Caco-2 (cell line): Measurements from ENCODE around the gene METTL25B. TPM values are rescaled to one million over a fixed set of nuclear protein-coding genes. Genes with fewer than 3 reads are reported as not detected.
A peak's percentile ranks its signal among the peaks of the same experiment; 100 is the strongest.

Experiments
- BruUV-seq: library from RNA; stranded (reverse); fragments of 400-500 nt; replicated peaks from 2 replicates; lab custom pipeline; 2021; lab: Mats Ljungman, UMichigan
- CTCF ChIA-PET: fragments of 300-600 bp; sonication (Branson Sonifier 250); formaldehyde crosslinking; loops from one replicate; lab custom pipeline; 2022; ENCODE audit warnings: antibody characterized with exemption; lab: Charles Lee
- POLR2A ChIA-PET: fragments of 300-600 bp; sonication (Branson Sonifier 250); formaldehyde crosslinking; loops from one replicate; lab custom pipeline; 2022; ENCODE audit warnings: antibody characterized with exemption; lab: Charles Lee
- DNase-seq, 2 experiments: peaks; one replicate each; pipeline versions ENCODE4 v3.0.0 to v3.0.0-alpha.2; 2020 to 2022
- H3K27me3 ChIP-seq: replicated peaks from 2 replicates; pipeline ENCODE4 v1.6.0; 2011; ENCODE audit warnings: low read length; ENCODE audit not compliant: control insufficient read depth, insufficient read depth
- H3K36me3 ChIP-seq: 2 replicates; pipeline ENCODE4 v1.5.1; 2011; ENCODE audit warnings: low read length; ENCODE audit not compliant: control insufficient read depth, insufficient read depth
- H3K4me1 ChIP-seq: fragments of 250-450 bp; sonication (Bioruptor Pico); 2 replicates; pipeline ENCODE4 v1.5.1; 2020; ENCODE audit warnings: mild to moderate bottlenecking
- H3K4me3 ChIP-seq: 2 replicates; pipeline ENCODE4 v1.5.1; 2011; ENCODE audit warnings: low read depth, mild to moderate bottlenecking, control low read depth, low read length
- H3K9me3 ChIP-seq: fragments of 250-450 bp; sonication (Bioruptor Pico); 2 replicates; pipeline ENCODE4 v1.5.1; 2020; ENCODE audit warnings: mild to moderate bottlenecking, moderate library complexity
- H3K27ac Mint-ChIP-seq: one replicate; pipeline ENCODE4 v1.8.0; 2022; ENCODE audit warnings: mixed read lengths; ENCODE audit not compliant: unreplicated experiment
- H3K27me3 Mint-ChIP-seq: one replicate; pipeline ENCODE4 v1.8.0; 2022; ENCODE audit warnings: mixed read lengths; ENCODE audit not compliant: insufficient read depth, unreplicated experiment
- H3K36me3 Mint-ChIP-seq: one replicate; pipeline ENCODE4 v1.8.0; 2022; ENCODE audit warnings: mild to moderate bottlenecking, mixed read lengths; ENCODE audit not compliant: insufficient read depth, unreplicated experiment
- H3K4me1 Mint-ChIP-seq: one replicate; pipeline ENCODE4 v1.8.0; 2022; ENCODE audit warnings: low read depth, mixed read lengths; ENCODE audit not compliant: unreplicated experiment
- H3K4me3 Mint-ChIP-seq: one replicate; pipeline ENCODE4 v1.8.0; 2022; ENCODE audit warnings: mild to moderate bottlenecking, moderate library complexity, mixed read lengths; ENCODE audit not compliant: unreplicated experiment
- H3K9me3 Mint-ChIP-seq: one replicate; pipeline ENCODE4 v1.8.0; 2022; ENCODE audit warnings: mixed read lengths; ENCODE audit not compliant: unreplicated experiment
- CTCF ChIP-seq, 2 experiments: fragments of 200-600 bp in 1 of 2; IDR thresholded peaks; 1 replicate in 1 of 2; 2 replicates in 1 of 2; pipeline versions ENCODE4 v1.5.1 to v1.8.0; 2011 to 2022; ENCODE audit warnings: antibody characterized with exemption in 1 of 2, control low read depth in 1 of 2, inconsistent platforms in 1 of 2, low read depth in 1 of 2, low read length in 1 of 2, mild to moderate bottlenecking in 1 of 2, moderate library complexity in 1 of 2; ENCODE audit not compliant: insufficient read depth in 1 of 2, severe bottlenecking in 1 of 2, unreplicated experiment in 1 of 2
- intact Hi-C: fragments of 100-400 bp; cut with micrococcal nuclease; formaldehyde crosslinking; loops from one replicate; pipeline ENCODE4 v1.10.0; 2022; ENCODE audit not compliant: unreplicated experiment
- total RNA-seq: library from RNA; stranded (reverse); gene quantifications from 2 replicates; pipeline ENCODE4 v1.2.3, GENCODE V29; 2022

METTL25B gene
- total RNA-seq, 1 experiment from 2014 or later, result 26.6 TPM

- H3K4me1 Mint-ChIP-seq, result peaks cover 23% of the 10 kb centered on the region
- no peaks in the 10 kb centered on the region for H3K9me3 ChIP-seq
- peaks cover 11% of the 10 kb centered on the region for H3K36me3 Mint-ChIP-seq
- ChIA-PET CTCF (interaction anchor here (1.5 to 3.5 kb wide), 2 partner anchors 12 to 32 kb away, joined by 6 to 24 read pairs; partner anchors contain the start of gene CRABP2), POLR2A (interaction anchor here (0.5 to 0.6 kb wide), 2 partner anchors 53 to 74 kb away, joined by 3 read pairs; no protein-coding TSS in a partner anchor)
- intact Hi-C loops, result no loop called here
- no peak for DNase-seq
- no peaks in the 10 kb centered on the region for H3K27me3 Mint-ChIP-seq
- no peak overlapping the region for H3K4me3 Mint-ChIP-seq
- BruUV-seq, result no TSS peak
- peak overlapping the region; percentile 13 for H3K27ac Mint-ChIP-seq
- no peak for TF ChIP-seq CTCF (IDR thresholded peaks at IDR 0.05; ENCODE audit: insufficient read depth in 1 of 2, low read depth in 1 of 2, low read length in 1 of 2, severe bottlenecking in 1 of 2, unreplicated experiment in 1 of 2)
- H3K36me3 ChIP-seq, result no peaks in the 10 kb centered on the region
- H3K27me3 ChIP-seq, result no peaks in the 10 kb centered on the region
- no peaks in the 10 kb centered on the region for H3K9me3 Mint-ChIP-seq
- H3K4me3 ChIP-seq, result no peak overlapping the region
- H3K4me1 ChIP-seq, result peaks cover 49% of the 10 kb centered on the region
Measured at GRCh38 chr1:156693848-156694689, 34.2 kb upstream of the METTL25B start.

- Mint-ChIP-seq H3K9me3 (no peaks in the 10 kb centered on the region), H3K4me3 (no peak overlapping the region), H3K4me1 (peaks cover 19% of the 10 kb centered on the region), H3K36me3 (peaks cover 11% of the 10 kb centered on the region), H3K27ac (peak overlapping the region; percentile 13), H3K27me3 (no peaks in the 10 kb centered on the region)
- BruUV-seq, result no TSS peak
- H3K27me3 ChIP-seq, result no peaks in the 10 kb centered on the region
- no peaks in the 10 kb centered on the region for H3K9me3 ChIP-seq
- DNase-seq, result no peak
- POLR2A ChIA-PET, result interaction anchor here (0.5 kb wide), 1 partner anchor 57 kb away, joined by 5 read pairs; no protein-coding TSS in a partner anchor
- H3K4me1 ChIP-seq, result peaks cover 47% of the 10 kb centered on the region
- intact Hi-C loops, result no loop called here
- H3K4me3 ChIP-seq, result no peak overlapping the region
- CTCF ChIA-PET, result interaction anchor here (1.5 to 3.5 kb wide), 2 partner anchors 11 to 31 kb away, joined by 6 to 24 read pairs; partner anchors contain the start of gene CRABP2
- TF ChIP-seq CTCF (IDR thresholded peaks at IDR 0.05; ENCODE audit: insufficient read depth in 1 of 2, low read depth in 1 of 2, low read length in 1 of 2, severe bottlenecking in 1 of 2, unreplicated experiment in 1 of 2), result no peak
- no peaks in the 10 kb centered on the region for H3K36me3 ChIP-seq
Measured at GRCh38 chr1:156694690-156694962, 33.6 kb upstream of the METTL25B start.

- Histone ChIP-seq H3K27me3 (no peaks in the 10 kb centered on the region), H3K4me3 (no peak overlapping the region), H3K4me1 (peaks cover 28% of the 10 kb centered on the region), H3K36me3 (peaks cover 1% of the 10 kb centered on the region), H3K9me3 (no peaks in the 10 kb centered on the region)
- peaks cover 15% of the 10 kb centered on the region for H3K4me1 Mint-ChIP-seq
- no peak overlapping the region for H3K4me3 Mint-ChIP-seq
- ChIA-PET POLR2A (no interaction called here), CTCF (no interaction called here)
- no peak overlapping the region for H3K27ac Mint-ChIP-seq
- H3K36me3 Mint-ChIP-seq, result peaks cover 8% of the 10 kb centered on the region
- TF ChIP-seq CTCF (IDR thresholded peaks at IDR 0.05; ENCODE audit: insufficient read depth in 1 of 2, low read depth in 1 of 2, low read length in 1 of 2, severe bottlenecking in 1 of 2, unreplicated experiment in 1 of 2), result no peak
- no peaks in the 10 kb centered on the region for H3K9me3 Mint-ChIP-seq
- no peak for DNase-seq
- intact Hi-C loops, result no loop called here
- H3K27me3 Mint-ChIP-seq, result no peaks in the 10 kb centered on the region
- no TSS peak for BruUV-seq
Measured at GRCh38 chr1:156696755-156697154, 31.5 kb upstream of the METTL25B start.
